Testis (tissue), 3 donors: Measurements from ENCODE around the gene TAF1. TPM values are rescaled to one million over a fixed set of nuclear protein-coding genes. Genes with fewer than 3 reads are reported as not detected.
"Not testable (repeated sequence)": the region's sequence is repeated elsewhere in the genome, so short reads cannot be mapped to it uniquely, and the experiment has no call there.

Experiments
- DNase-seq: peaks from one replicate; pipeline ENCODE4 v3.0.0-alpha.2; 2019
- H3K27ac ChIP-seq, 2 donors: fragments of 200-600 bp; sonication (generic); one replicate each; pipeline ENCODE4 v1.5.1; 2019
- H3K27me3 ChIP-seq: fragments of 200-600 bp; sonication (generic); one replicate; pipeline ENCODE4 v1.5.1; 2019
- H3K36me3 ChIP-seq: fragments of 200-600 bp; sonication (generic); one replicate; pipeline ENCODE4 v1.5.1; 2017; ENCODE audit warnings: low read depth; ENCODE audit errors: missing control alignments
- H3K4me1 ChIP-seq: fragments of 200-600 bp; sonication (generic); one replicate; pipeline ENCODE4 v1.5.1; 2019
- H3K4me3 ChIP-seq, 2 donors: fragments of 200-600 bp; sonication (generic); one replicate each; pipeline ENCODE4 v1.5.1; 2017 to 2019
- H3K9me3 ChIP-seq: fragments of 200-600 bp; sonication (generic); one replicate; pipeline ENCODE4 v1.5.1; 2017
- POLR2A ChIP-seq: fragments of 450-650 bp; IDR thresholded peaks from one replicate; pipeline ENCODE4 v1.6.1; 2017; ENCODE audit warnings: antibody characterized with exemption, mild to moderate bottlenecking, moderate library complexity
- WGBS, 2 donors: methylation state at CpG; one replicate each; pipeline ENCODE4 v1.1.5; 2018; 5-methylcytosine and 5-hydroxymethylcytosine counted together
- intact Hi-C: fragments of 100-400 bp; cut with DNase I; formaldehyde crosslinking; loops from one replicate; pipeline ENCODE4 v1.15.1; 2023; ENCODE audit warnings: low total_unique reads
- polyA plus RNA-seq: library from polyadenylated mRNA; stranded (reverse); fragments of 350-450 nt; fragmentation: Illumina TruSeq; extraction: RNeasy Lipid Tissue Mini Kit (QIAGEN cat#74804); gene quantifications from one replicate; pipeline ENCODE4 v1.2.3, GENCODE V29; 2014; ENCODE audit warnings: low read depth, low replicate concordance; ENCODE audit not compliant: insufficient read depth
- total RNA-seq, 2 donors: library from RNA; depleted of rRNA; stranded (reverse); fragments of >200 nt; gene quantifications; one replicate each; pipeline ENCODE4 v1.2.3, GENCODE V29; 2016
- TF ChIP-seq, protein P1 (sequence below), 3 experiments: fragments of 450-650 bp in 2 of 3; fragments of 200-600 bp in 1 of 3; sonication (generic) in 1 of 3; IDR thresholded peaks; one replicate each; pipeline ENCODE4 v1.5.1; 2016 to 2019; ENCODE audit warnings: antibody characterized with exemption in 3 of 3, mild to moderate bottlenecking in 2 of 3, moderate library complexity in 1 of 3

TAF1 gene
- total and polyA plus RNA-seq, 3 donors from 2014 or later, result 21.4 to 78.4 (median 74.9) TPM

- Histone ChIP-seq H3K27me3 (no peaks in the 10 kb centered on the region), H3K4me1 (no peaks in the 10 kb centered on the region), H3K36me3 (no peaks in the 10 kb centered on the region), H3K4me3 (no peak overlapping the region), H3K9me3 (no peaks in the 10 kb centered on the region), H3K27ac (no peak overlapping the region)
- TF ChIP-seq POLR2A, result no peak
- TF ChIP-seq, protein P1, sequence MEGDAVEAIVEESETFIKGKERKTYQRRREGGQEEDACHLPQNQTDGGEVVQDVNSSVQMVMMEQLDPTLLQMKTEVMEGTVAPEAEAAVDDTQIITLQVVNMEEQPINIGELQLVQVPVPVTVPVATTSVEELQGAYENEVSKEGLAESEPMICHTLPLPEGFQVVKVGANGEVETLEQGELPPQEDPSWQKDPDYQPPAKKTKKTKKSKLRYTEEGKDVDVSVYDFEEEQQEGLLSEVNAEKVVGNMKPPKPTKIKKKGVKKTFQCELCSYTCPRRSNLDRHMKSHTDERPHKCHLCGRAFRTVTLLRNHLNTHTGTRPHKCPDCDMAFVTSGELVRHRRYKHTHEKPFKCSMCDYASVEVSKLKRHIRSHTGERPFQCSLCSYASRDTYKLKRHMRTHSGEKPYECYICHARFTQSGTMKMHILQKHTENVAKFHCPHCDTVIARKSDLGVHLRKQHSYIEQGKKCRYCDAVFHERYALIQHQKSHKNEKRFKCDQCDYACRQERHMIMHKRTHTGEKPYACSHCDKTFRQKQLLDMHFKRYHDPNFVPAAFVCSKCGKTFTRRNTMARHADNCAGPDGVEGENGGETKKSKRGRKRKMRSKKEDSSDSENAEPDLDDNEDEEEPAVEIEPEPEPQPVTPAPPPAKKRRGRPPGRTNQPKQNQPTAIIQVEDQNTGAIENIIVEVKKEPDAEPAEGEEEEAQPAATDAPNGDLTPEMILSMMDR (IDR thresholded peaks at IDR 0.05), result no peak
- 48 to 88% methylated on average over 1 of the region's 1 CpG for WGBS, 2 donors
- intact Hi-C loops, result no loop called here
- DNase-seq, result no peak
Observed at GRCh38 chrX:71432733-71433132, 66.6 kb downstream of the TAF1 start.

DNA sequence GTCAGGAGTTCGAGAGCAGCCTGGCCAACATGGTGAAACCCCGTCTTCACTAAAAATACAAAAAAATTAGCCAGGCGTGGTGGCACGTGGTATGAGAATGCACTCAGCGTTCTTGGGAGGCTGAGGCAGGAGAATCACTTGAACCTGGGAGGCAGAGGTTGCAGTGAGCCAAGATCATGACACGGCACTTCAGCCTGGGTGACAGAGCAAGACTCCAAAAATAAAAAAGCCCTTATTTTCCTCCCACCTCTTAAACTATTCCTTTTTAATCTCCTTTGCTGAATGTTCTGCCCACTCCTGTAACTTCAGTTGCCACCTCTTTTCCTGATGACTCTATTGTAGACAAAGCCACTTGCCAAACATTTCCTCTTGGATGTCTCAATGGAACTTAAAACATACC lies 72.6 kb downstream of the TAF1 start:
- no peak for TF ChIP-seq POLR2A
- TF ChIP-seq, protein P1 (IDR thresholded peaks at IDR 0.05), result no peak
- H3K4me3 ChIP-seq, result no peak overlapping the region
- H3K36me3 ChIP-seq, result no peaks in the 10 kb centered on the region
- 83% methylated on average over 6 of the region's 6 CpGs for WGBS, 2 donors
- H3K27ac ChIP-seq, result no peak overlapping the region
- H3K9me3 ChIP-seq, result no peaks in the 10 kb centered on the region
- intact Hi-C loops, result no loop called here
- no peak for DNase-seq
- no peaks in the 10 kb centered on the region for H3K4me1 ChIP-seq
- no peaks in the 10 kb centered on the region for H3K27me3 ChIP-seq

GRCh38 chrX:71439420-71439819 lies 73.3 kb downstream of the TAF1 start:
- Histone ChIP-seq H3K36me3 (no peaks in the 10 kb centered on the region), H3K9me3 (no peaks in the 10 kb centered on the region), H3K27ac (no peak overlapping the region), H3K4me1 (no peaks in the 10 kb centered on the region), H3K4me3 (no peak overlapping the region), H3K27me3 (no peaks in the 10 kb centered on the region)
- TF ChIP-seq, protein P1 (IDR thresholded peaks at IDR 0.05), result no peak
- TF ChIP-seq POLR2A, result no peak
- no peak for DNase-seq
- 88 to 90% methylated on average over 3 of the region's 3 CpGs for WGBS, 2 donors
- intact Hi-C loops, result no loop called here

GRCh38 chrX:71439896-71440295 lies 73.7 kb downstream of the TAF1 start:
- Histone ChIP-seq H3K27ac (no peak overlapping the region), H3K27me3 (no peaks in the 10 kb centered on the region), H3K9me3 (no peaks in the 10 kb centered on the region), H3K4me1 (no peaks in the 10 kb centered on the region), H3K4me3 (no peak overlapping the region), H3K36me3 (no peaks in the 10 kb centered on the region)
- WGBS, 2 donors, result 59 to 62% methylated on average over 3 of the region's 3 CpGs
- intact Hi-C loops, result no loop called here
- TF ChIP-seq, protein P1 (IDR thresholded peaks at IDR 0.05), result no peak
- TF ChIP-seq POLR2A, result no peak
- no peak for DNase-seq

GRCh38 chrX:71440401-71440800 lies 74.2 kb downstream of the TAF1 start:
- no peak for DNase-seq
- Histone ChIP-seq H3K4me3 (no peak overlapping the region), H3K36me3 (no peaks in the 10 kb centered on the region), H3K27ac (no peak overlapping the region), H3K9me3 (no peaks in the 10 kb centered on the region), H3K27me3 (no peaks in the 10 kb centered on the region), H3K4me1 (no peaks in the 10 kb centered on the region)
- intact Hi-C loops, result no loop called here
- TF ChIP-seq POLR2A, result no peak
- TF ChIP-seq, protein P1 (IDR thresholded peaks at IDR 0.05), result no peak
- 84 to 93% methylated on average over 4 of the region's 4 CpGs for WGBS, 2 donors

- H3K36me3 ChIP-seq, DNase-seq, H3K9me3 ChIP-seq, H3K4me3 ChIP-seq, intact Hi-C loops, H3K27me3 ChIP-seq, H3K4me1 ChIP-seq, H3K27ac ChIP-seq: not testable (repeated sequence)
- WGBS, 2 donors, result 100% methylated on average over 2 of the region's 2 CpGs
Observed at GRCh38 chrX:71441809-71442208, 75.7 kb downstream of the TAF1 start.
